AG09309 (cell line): ENCODE measurements around the gene DCTN1.

Experiments used
- DNase-seq: peaks from one replicate; pipeline ENCODE4 v3.0.0-alpha.2; 2010; ENCODE audit warnings: low read depth
- H3K4me3 ChIP-seq: 2 replicates; pipeline ENCODE4 v1.5.1; 2011; ENCODE audit warnings: mild to moderate bottlenecking, low read depth, low read length, moderate library complexity; ENCODE audit not compliant: control insufficient read depth
- TF ChIP-seq, protein P1 (sequence below): IDR thresholded peaks from 2 replicates; pipeline ENCODE4 v1.5.1; 2011; ENCODE audit warnings: mild to moderate bottlenecking, low read depth, low read length, inconsistent platforms; ENCODE audit not compliant: insufficient read depth, control insufficient read depth; ENCODE audit errors: missing control alignments

Gene DCTN1

DNA sequence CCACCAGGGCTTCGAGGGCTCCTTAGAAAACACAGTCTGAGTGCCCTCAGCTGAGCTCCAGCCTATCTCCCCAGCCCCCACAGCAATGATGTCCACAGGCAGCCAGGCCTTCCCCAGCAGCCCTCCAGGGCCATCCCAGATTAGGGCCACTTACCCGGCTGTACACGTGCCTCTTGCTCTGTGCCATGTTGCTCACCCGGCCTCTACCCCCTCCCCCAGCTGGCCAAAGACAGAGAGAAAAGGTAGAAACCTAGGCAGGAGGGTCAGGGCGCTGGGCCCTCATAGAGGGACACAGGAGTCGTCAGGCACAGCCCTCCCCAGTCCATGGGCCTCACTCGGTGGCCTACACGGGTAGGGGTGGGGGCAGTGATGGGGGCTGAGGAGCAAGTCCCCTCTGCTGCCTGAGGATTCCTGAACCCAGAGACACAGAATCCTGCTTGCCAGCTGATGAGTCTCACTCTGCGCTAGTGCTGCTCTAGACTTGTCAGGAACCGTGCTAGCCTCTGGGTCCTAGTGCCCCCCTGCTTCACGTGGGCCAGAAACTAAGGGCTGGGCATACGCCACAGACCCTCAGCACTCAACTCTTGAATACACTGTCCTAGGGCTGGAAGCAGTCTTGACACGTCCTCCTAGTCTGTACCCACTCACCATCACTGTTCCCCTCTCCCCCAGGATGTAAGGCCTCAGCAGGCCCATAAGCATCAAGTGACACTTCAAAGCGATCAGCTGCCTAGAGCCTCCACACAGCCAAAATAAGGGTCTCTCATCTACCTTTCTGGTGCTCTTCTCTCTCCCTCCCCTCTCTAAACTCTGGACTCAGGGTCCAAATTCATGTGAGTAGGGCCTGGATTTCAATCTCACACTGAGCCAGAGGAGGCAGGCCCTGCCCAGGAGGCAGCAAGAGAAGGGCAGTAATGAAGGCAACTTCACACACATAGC is at the start of gene DCTN1:
TSS of gene DCTN1 (minus strand) at position 461 of the 939 bp plus-strand sequence. CDS start at position 187, 274 bp downstream.
- H3K4me3 ChIP-seq, result peak within 1 kb of the TSS; percentile 40
- peak; percentile 14 for DNase-seq
- TF ChIP-seq, protein P1, sequence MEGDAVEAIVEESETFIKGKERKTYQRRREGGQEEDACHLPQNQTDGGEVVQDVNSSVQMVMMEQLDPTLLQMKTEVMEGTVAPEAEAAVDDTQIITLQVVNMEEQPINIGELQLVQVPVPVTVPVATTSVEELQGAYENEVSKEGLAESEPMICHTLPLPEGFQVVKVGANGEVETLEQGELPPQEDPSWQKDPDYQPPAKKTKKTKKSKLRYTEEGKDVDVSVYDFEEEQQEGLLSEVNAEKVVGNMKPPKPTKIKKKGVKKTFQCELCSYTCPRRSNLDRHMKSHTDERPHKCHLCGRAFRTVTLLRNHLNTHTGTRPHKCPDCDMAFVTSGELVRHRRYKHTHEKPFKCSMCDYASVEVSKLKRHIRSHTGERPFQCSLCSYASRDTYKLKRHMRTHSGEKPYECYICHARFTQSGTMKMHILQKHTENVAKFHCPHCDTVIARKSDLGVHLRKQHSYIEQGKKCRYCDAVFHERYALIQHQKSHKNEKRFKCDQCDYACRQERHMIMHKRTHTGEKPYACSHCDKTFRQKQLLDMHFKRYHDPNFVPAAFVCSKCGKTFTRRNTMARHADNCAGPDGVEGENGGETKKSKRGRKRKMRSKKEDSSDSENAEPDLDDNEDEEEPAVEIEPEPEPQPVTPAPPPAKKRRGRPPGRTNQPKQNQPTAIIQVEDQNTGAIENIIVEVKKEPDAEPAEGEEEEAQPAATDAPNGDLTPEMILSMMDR, result no peak

GRCh38 chr2:74428675-74429074 is 48.6 kb upstream of the DCTN1 start:
- TF ChIP-seq, protein P1, result no peak
- DNase-seq, result no peak
- H3K4me3 ChIP-seq, result no peak overlapping the region

DNA sequence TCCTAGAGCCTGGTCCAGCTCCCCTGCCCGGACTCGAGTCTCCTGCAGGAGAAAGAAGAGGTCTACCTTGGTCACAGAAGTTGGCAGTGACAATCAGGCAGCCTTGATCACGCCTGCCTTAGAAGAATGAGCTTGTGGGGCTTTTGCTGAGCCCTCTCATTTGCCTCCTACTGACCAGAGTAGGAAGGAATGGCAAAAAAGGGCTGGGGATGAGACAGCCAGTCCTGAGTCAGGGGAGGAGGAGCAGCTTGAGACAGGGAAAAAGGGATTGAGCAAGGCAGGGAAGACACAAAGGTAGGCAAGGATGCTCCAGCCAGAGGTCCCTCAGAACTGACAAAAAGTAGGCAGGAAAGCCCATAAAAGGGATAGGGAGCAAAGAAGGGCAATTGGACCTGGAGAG is 47.4 kb upstream of the DCTN1 start:
- no peak overlapping the region for H3K4me3 ChIP-seq
- TF ChIP-seq, protein P1, result peak; percentile 10
- no peak for DNase-seq

GRCh38 chr2:74426181-74426758 is 46.2 kb upstream of the DCTN1 start:
- TF ChIP-seq, protein P1, result no peak
- no peak overlapping the region for H3K4me3 ChIP-seq
- DNase-seq, result no peak

DNA sequence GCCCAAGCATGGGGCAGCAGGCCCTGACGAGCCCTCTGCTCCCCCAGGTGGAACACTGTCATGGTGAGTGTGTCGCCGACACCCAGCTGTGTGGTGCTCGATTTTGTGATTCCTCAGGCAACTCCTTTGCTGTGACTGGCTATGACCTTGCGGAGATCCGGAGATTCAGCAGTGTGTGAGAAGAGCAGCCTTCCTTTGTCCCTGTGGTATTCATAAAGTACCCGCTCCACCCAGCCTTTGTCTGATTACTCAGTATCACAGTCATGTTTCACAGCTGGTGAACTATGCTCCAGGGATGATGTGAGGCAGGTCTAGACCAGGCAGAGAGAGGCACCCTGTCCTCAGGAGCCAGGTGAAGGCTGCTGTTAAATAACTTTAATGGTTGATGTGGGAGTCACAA is 45.4 kb upstream of the DCTN1 start:
- TF ChIP-seq, protein P1, result no peak
- DNase-seq, result no peak
- no peak overlapping the region for H3K4me3 ChIP-seq

- TF ChIP-seq, protein P1, result no peak
- no peak for DNase-seq
- no peak overlapping the region for H3K4me3 ChIP-seq
Observed at GRCh38 chr2:74424995-74425406, 44.9 kb upstream of the DCTN1 start.
